Pons (tissue), 1 donor: ENCODE measurements around the gene TNXB.

Experiments
- DNase-seq: peaks from one replicate; pipeline ENCODE4 v3.0.0-alpha.2; 2016; ENCODE audit warnings: low spot score

TNXB gene

DNA sequence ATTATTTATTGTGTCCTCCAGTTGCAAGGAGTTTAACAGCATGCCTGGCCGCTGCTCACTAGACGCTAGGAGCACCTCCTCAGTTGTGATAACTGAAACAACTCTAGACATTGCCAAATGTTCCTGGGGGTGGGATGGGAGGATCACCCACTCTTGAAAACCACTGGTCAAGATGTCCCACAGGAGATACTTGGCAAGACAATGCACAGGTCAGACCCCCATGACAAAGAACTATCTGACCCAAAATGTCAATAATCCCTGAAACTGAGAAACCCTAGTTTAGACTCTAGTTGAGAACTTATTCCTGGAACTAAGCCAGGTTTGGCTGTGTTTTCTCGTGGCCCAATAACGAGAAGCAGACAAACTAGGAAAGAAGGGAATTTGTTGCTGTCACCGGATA lies 30.5 kb upstream of the TNXB start:
- no peak for DNase-seq

DNA sequence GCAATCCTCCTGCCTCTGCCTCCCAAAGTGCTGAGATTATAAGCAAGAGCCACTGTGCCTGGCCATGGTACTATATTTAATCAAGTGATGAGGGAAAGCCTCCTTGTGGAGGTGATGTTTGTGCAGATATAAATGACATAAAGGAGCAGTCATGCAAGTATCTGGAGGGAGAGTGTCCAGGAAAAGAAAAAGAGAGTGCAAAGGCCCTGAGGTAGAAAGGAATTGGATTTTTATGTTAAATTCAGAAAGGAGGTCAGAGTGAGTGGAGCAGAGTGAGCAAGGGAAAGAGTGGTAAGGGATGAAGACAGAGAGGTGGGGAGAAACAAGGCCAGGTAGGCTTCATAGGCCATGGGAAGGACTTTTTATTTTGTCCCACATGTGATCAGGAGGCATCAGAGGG lies 28.3 kb upstream of the TNXB start:
- no peak for DNase-seq

GRCh38 chr6:32133786-32134185 lies 24.6 kb upstream of the TNXB start:
- DNase-seq, result no peak

- no peak for DNase-seq
These were observed 23.0 kb upstream of the TNXB start for GRCh38 chr6:32132110-32132509.

DNA sequence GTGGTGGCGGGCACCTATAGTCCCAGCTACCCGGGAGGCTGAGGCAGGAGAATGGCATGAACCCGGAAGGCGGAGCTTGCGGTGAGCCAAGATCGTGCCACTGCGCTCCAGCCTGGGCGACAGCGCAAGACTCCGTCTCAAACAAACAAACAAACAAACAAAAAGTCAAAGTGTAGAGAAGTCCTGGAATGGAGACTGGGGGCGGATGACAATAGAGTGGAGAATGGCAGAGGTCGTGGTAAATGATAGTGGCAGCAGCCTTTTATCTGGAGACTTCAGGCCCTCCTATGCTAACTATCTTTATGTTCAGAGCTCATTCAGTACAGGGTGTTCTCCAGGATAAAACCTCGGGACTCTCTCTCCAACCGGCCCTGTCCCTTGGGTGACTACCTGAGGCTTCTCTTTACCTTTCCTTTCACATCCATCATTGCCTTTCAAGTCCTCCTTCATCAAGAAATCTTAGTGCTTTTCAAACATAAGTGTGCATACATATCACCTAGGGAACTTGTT lies 22.4 kb upstream of the TNXB start:
- no peak for DNase-seq

DNA sequence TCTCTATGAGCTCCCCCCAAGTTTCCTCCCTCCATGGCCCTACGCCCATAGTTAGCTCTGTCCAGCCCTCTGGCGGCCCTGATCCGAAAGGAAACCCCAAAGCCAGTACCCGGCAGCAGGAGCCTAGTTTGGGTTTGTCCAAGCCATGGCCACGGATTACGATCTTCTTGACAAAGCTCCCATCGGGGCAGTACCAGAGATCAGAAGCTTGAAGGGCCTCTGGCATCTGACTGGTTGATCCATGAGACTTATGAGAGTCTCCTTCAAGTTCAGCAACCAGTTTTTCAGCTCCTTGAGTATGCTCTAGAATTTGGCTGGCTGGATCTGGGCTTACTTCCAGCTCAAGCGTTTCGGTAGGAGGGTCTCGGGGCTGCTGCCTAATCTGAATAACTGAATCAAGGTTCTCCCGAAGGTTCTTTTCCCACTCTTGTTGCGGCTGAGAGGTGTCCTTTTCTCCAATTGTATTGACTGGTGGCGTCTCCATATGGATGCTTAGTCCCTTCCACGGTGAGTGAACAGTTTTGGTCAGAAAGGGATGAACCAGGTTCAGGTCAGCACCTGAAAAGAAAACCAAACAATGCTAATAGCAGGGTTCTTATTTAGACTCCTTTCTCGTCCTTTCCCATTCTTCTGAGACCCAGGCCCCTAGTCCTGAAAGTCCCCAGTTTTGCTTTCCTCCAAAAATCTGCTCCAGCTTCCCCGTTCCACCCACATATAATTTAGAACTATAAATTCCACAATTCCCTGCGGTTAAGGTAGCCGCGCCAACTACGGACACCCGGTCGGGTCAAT lies 20.4 kb upstream of the TNXB start:
- DNase-seq, result no peak

DNA sequence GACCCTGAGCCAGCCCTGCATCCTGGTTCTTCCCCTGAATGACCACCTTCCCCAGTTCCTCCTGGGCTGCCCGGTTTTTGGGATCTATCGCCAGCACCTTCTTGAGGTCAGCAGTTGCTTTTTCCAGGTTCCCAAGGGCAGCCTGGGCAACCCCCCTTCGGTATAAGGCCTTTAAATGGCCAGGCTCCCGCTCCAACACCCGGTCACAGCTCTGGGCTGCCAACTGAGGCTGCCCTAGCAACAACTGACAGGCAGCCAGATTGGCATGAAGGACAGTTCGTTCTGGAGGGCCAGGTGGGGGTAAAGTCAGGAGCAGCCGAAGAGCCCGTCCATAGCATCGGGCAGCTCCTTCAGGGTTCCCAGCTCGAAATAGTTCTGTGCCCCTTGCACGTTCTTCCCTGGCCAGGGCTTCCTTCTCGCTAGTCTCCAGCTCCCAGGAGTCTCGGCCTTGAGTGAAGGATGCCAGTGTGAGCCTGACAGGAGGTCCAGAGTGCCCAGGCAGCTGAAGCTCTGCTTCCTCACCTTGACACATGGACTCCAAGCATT lies 19.7 kb upstream of the TNXB start:
- no peak for DNase-seq

GRCh38 chr6:32127717-32128592 lies 18.8 kb upstream of the TNXB start, which contains the start of gene ATF6B:
Gene ATF6B, minus strand, starts transcription at chr6:32128246. Its CDS starts 39 bp downstream, at chr6:32128207.
- DNase-seq, result peak; percentile 100

DNA sequence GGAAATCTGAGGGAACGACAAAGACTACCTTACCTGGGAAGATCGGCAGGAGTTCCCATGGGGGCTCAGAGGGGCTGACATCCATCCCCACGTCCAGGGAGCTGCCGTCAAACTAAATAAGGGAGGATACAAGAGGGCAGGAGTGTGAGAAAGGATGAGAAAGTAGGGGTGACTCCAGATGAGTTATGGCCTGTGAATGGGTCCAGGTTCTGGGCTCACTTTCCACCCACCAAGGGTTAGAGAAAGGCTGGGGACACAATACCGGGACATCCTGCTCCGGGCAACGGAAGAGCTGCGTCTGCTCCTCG lies 18.2 kb upstream of the TNXB start:
- DNase-seq, result no peak

DNA sequence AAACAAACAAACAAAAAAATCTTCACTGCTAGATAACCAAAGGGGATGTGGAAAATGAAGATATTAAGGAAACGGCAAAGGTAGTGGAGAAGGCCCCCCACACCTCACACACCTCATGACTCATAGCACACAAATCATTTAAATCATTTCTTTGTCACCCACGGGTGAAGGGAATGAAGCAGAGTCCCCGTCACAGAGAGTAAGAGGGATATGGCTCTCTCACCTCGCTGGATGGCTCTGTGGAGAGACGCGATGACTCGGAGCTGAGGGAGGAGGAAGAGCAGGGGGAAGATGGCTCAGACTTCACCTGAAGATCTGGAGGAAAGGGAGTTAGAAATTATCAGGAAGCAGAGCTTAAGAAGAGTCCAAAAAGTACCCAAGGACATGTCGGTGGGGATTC lies 17.7 kb upstream of the TNXB start:
- DNase-seq, result no peak

- DNase-seq, result no peak
These were observed 14.5 kb upstream of the TNXB start for GRCh38 chr6:32123681-32124080.

DNA sequence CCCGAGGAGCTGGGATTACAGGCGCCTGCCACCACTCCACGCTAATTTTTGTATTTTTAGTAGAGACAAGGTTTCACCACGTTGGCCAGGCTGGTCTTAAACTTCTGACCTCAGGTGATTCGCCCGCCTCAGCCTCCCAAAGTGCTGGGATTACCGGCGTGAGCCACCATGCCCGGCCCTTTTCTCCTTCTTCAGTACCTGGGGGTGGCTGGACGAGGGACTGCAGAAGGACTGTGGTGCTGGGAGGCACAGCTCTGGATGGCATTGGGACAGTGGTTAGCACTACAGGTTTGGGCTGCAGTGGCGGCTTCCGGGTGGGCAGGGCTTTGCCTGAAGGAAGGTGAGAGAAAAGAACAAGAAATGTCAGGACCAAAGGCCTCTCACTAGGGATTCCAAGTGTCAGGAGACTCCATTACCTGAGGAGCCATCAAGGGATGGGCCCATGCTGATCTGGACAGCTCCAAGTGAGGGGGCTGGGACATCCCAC lies 11.5 kb upstream of the TNXB start:
- no peak for DNase-seq

- peak; percentile 84 for DNase-seq
These were observed 9.9 kb upstream of the TNXB start for GRCh38 chr6:32118782-32119628.

DNA sequence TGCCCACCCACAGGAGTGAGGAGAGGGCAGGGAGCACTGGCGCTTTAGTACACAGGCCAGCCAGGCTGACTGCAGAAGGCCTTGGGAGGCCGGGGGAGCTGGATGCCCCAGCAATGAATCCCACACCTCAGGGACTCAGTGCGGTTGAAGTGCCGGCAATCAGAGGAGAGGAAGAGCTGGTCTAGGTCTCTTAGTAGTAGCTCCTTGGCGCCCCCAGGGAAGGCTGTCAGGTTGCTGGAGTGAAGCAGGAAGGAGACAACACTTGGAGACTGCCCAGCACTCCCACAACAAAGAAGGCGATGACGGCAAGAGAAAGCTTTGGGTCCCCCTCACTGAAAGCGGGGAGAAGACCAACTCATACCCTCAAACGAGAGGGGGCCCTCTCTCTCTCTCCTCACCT lies 8.3 kb upstream of the TNXB start:
- no peak for DNase-seq

DNA sequence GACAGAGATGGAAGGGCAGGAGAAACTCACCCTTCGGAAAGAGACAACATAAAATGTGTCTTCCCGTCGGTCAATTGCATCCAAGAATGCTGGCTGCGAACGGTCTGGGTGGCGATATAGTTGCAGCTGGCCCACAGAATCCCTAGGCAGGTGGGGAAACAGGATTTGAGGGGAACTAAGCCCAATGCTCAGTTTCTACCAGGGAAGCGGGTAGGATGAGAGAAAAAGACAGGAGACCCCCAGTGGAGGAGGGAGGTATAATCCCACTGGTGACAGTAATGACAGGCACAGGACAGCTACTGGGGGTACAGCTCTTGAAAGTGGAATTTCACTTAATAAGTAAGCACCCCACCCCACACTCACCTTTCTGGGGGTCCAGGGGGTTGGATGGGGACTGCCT lies 7.5 kb upstream of the TNXB start:
- DNase-seq, result no peak

DNA sequence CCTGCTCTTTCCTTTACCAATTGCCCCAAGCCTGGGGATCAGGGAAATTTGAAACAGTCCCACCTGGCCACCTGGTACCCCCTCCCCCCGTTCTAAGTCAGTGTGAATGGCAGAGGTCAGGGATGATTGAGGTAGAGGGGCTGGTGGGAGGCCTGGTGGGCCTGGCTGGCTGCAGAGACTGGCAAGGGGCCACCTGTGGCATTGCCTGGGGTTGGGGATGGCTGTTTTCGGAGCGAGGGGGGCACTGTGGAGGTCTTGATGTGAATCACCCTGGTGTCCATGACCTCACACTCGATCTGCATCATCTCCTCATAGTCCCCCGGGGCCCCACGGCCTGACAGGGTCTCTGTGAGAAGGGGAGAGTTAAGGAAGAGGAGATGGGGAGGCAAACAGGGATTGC lies 6.5 kb upstream of the TNXB start:
- no peak for DNase-seq

- no peak for DNase-seq
These were observed 5.7 kb upstream of the TNXB start for GRCh38 chr6:32114796-32115195.

- peak; percentile 57 for DNase-seq
These were observed 4.5 kb upstream of the TNXB start for GRCh38 chr6:32113386-32114352.

GRCh38 chr6:32112431-32112980 lies 3.4 kb upstream of the TNXB start:
- DNase-seq, result no peak

- no peak for DNase-seq
These were observed 2.4 kb upstream of the TNXB start for GRCh38 chr6:32111424-32112066.
